ENCODE results near the gene IFNA16.
A peak's percentile ranks its signal among the peaks of the same experiment; 100 is the strongest.
"Not testable (repeated sequence)": the region's sequence is repeated elsewhere in the genome, so short reads cannot be mapped to it uniquely, and the experiment has no call there.

IFNA16 gene

GRCh38 chr9:21194867-21195776 lies 22.0 kb downstream of the IFNA16 start:
- DNase-seq: not testable (repeated sequence)

- DNase-seq: not testable (repeated sequence)
These were observed 29.6 kb downstream of the IFNA16 start, which contains the start of gene IFNA4 for GRCh38 chr9:21187487-21187886. IFNA4 (minus strand) TSS chr9:21187587; CDS start chr9:21187531, 56 bp downstream.

- DNase-seq: peak; percentile 67
These were observed 34.0 kb downstream of the IFNA16 start for GRCh38 chr9:21182810-21183736.

- DNase-seq: no peak
These were observed 42.4 kb downstream of the IFNA16 start for GRCh38 chr9:21174671-21175070.

GRCh38 chr9:21172156-21172555 lies 45.0 kb downstream of the IFNA16 start:
- DNase-seq: no peak

- no peak for DNase-seq
These were observed 45.8 kb downstream of the IFNA16 start for GRCh38 chr9:21171351-21171750.

- not testable (repeated sequence) for DNase-seq
These were observed 50.6 kb downstream of the IFNA16 start, which contains the start of gene IFNA21 for GRCh38 chr9:21166560-21166959. IFNA21 (minus strand) TSS chr9:21166660; CDS start chr9:21166612, 48 bp downstream.
